Central memory CD8-positive, alpha-beta T cell (primary cell): ENCODE data around the gene ACOXL.

Experiments
- ATAC-seq: fragments of 150-1000 bp; cut with Tn5 transposase; replicated peaks from 2 replicates; pipeline ENCODE4 v1.10.0; 2022; ENCODE audit warnings: mild to moderate bottlenecking, moderate FRiP score, moderate number of reproducible peaks; ENCODE audit not compliant: poor library complexity, severe bottlenecking; ENCODE audit errors: extremely low read depth
- DNase-seq, 2 donors: peaks; one replicate each; pipeline ENCODE4 v3.0.0; 2021; ENCODE audit warnings: low spot score in 2 of 2
- H3K27ac Mint-ChIP-seq: one replicate; pipeline ENCODE4 v1.8.0; 2022; ENCODE audit warnings: low read depth, mild to moderate bottlenecking, moderate library complexity, mixed read lengths
- H3K27me3 Mint-ChIP-seq: one replicate; pipeline ENCODE4 v1.8.0; 2022; ENCODE audit warnings: mixed read lengths
- H3K36me3 Mint-ChIP-seq: one replicate; pipeline ENCODE4 v1.8.0; 2022; ENCODE audit warnings: mild to moderate bottlenecking, moderate library complexity, mixed read lengths; ENCODE audit not compliant: insufficient read depth
- H3K4me1 Mint-ChIP-seq: one replicate; pipeline ENCODE4 v1.8.0; 2022; ENCODE audit warnings: mixed read lengths
- H3K4me3 Mint-ChIP-seq: one replicate; pipeline ENCODE4 v1.8.0; 2022; ENCODE audit warnings: mild to moderate bottlenecking, moderate library complexity, mixed read lengths
- H3K9me3 Mint-ChIP-seq: one replicate; pipeline ENCODE4 v1.8.0; 2022; ENCODE audit warnings: mixed read lengths

ACOXL gene

GRCh38 chr2:110747522-110748488 is 15.4 kb downstream of the ACOXL start:
- Mint-ChIP-seq H3K36me3 (no peaks in the 10 kb centered on the region), H3K9me3 (no peaks in the 10 kb centered on the region), H3K27ac (peak overlapping the region; percentile 78), H3K4me3 (peak overlapping the region; percentile 60), H3K4me1 (peaks cover 16% of the 10 kb centered on the region), H3K27me3 (peaks cover 30% of the 10 kb centered on the region)
- DNase-seq, result no peak
- ATAC-seq, result no peak

- H3K4me1 Mint-ChIP-seq, result peaks cover 16% of the 10 kb centered on the region
Observed at GRCh38 chr2:110748489-110748867, 16.1 kb downstream of the ACOXL start.

GRCh38 chr2:110751642-110752041 is 19.3 kb downstream of the ACOXL start:
- peaks cover 16% of the 10 kb centered on the region for H3K4me1 Mint-ChIP-seq
- no peaks in the 10 kb centered on the region for H3K9me3 Mint-ChIP-seq
- H3K36me3 Mint-ChIP-seq, result no peaks in the 10 kb centered on the region
- no peaks in the 10 kb centered on the region for H3K27me3 Mint-ChIP-seq
- no peak overlapping the region for H3K27ac Mint-ChIP-seq
- ATAC-seq (no peak), DNase-seq (no peak)
- H3K4me3 Mint-ChIP-seq, result no peak overlapping the region

More at GRCh38 chr2:110748489-110748867, 16.1 kb downstream of the ACOXL start:
- H3K9me3 Mint-ChIP-seq, result no peaks in the 10 kb centered on the region
- ATAC-seq, result peak; percentile 91
- peaks cover 23% of the 10 kb centered on the region for H3K27me3 Mint-ChIP-seq
- no peaks in the 10 kb centered on the region for H3K36me3 Mint-ChIP-seq
- H3K4me3 Mint-ChIP-seq, result peak overlapping the region; percentile 60
- peak overlapping the region; percentile 78 for H3K27ac Mint-ChIP-seq
- DNase-seq, result peak in 1 of 2 donors; percentile 50

GRCh38 chr2:110752871-110753270 is 20.5 kb downstream of the ACOXL start:
- no peak overlapping the region for H3K27ac Mint-ChIP-seq
- no peaks in the 10 kb centered on the region for H3K9me3 Mint-ChIP-seq
- H3K4me1 Mint-ChIP-seq, result peaks cover 10% of the 10 kb centered on the region
- no peak for ATAC-seq
- no peak for DNase-seq
- no peak overlapping the region for H3K4me3 Mint-ChIP-seq
- peaks cover 4% of the 10 kb centered on the region for H3K27me3 Mint-ChIP-seq
- no peaks in the 10 kb centered on the region for H3K36me3 Mint-ChIP-seq

- H3K36me3 Mint-ChIP-seq, result no peaks in the 10 kb centered on the region
- H3K27me3 Mint-ChIP-seq, result peaks cover 31% of the 10 kb centered on the region
- no peaks in the 10 kb centered on the region for H3K4me1 Mint-ChIP-seq
- DNase-seq, result no peak
- no peak overlapping the region for H3K4me3 Mint-ChIP-seq
- H3K9me3 Mint-ChIP-seq, result no peaks in the 10 kb centered on the region
- H3K27ac Mint-ChIP-seq, result no peak overlapping the region
- ATAC-seq, result no peak
Observed at GRCh38 chr2:110755491-110756078, 23.2 kb downstream of the ACOXL start.

- peaks cover 67% of the 10 kb centered on the region for H3K27me3 Mint-ChIP-seq
- ATAC-seq (no peak), DNase-seq (no peak)
- no peaks in the 10 kb centered on the region for H3K36me3 Mint-ChIP-seq
- no peak overlapping the region for H3K27ac Mint-ChIP-seq
- no peaks in the 10 kb centered on the region for H3K9me3 Mint-ChIP-seq
- no peak overlapping the region for H3K4me3 Mint-ChIP-seq
- H3K4me1 Mint-ChIP-seq, result no peaks in the 10 kb centered on the region
Observed at GRCh38 chr2:110759411-110759810, 27.0 kb downstream of the ACOXL start.

GRCh38 chr2:110764931-110765330 is 32.6 kb downstream of the ACOXL start:
- H3K27ac Mint-ChIP-seq, result no peak overlapping the region
- no peaks in the 10 kb centered on the region for H3K9me3 Mint-ChIP-seq
- H3K36me3 Mint-ChIP-seq, result no peaks in the 10 kb centered on the region
- H3K27me3 Mint-ChIP-seq, result peaks cover 82% of the 10 kb centered on the region
- no peak for ATAC-seq
- H3K4me1 Mint-ChIP-seq, result no peaks in the 10 kb centered on the region
- H3K4me3 Mint-ChIP-seq, result no peak overlapping the region
- DNase-seq, result no peak

- H3K27ac Mint-ChIP-seq, result no peak overlapping the region
- no peaks in the 10 kb centered on the region for H3K4me1 Mint-ChIP-seq
- ATAC-seq (no peak), DNase-seq (no peak)
- no peaks in the 10 kb centered on the region for H3K36me3 Mint-ChIP-seq
- H3K4me3 Mint-ChIP-seq, result no peak overlapping the region
- peaks cover 84% of the 10 kb centered on the region for H3K27me3 Mint-ChIP-seq
- H3K9me3 Mint-ChIP-seq, result no peaks in the 10 kb centered on the region
Observed at GRCh38 chr2:110766291-110766690, 33.9 kb downstream of the ACOXL start.

GRCh38 chr2:110768591-110768990 is 36.2 kb downstream of the ACOXL start:
- peaks cover 79% of the 10 kb centered on the region for H3K27me3 Mint-ChIP-seq
- DNase-seq (no peak), ATAC-seq (no peak)
- H3K4me1 Mint-ChIP-seq, result no peaks in the 10 kb centered on the region
- H3K36me3 Mint-ChIP-seq, result no peaks in the 10 kb centered on the region
- no peak overlapping the region for H3K4me3 Mint-ChIP-seq
- H3K9me3 Mint-ChIP-seq, result no peaks in the 10 kb centered on the region
- H3K27ac Mint-ChIP-seq, result no peak overlapping the region

- no peaks in the 10 kb centered on the region for H3K4me1 Mint-ChIP-seq
- no peak for ATAC-seq
Observed at GRCh38 chr2:110770404-110770958, 38.1 kb downstream of the ACOXL start.

GRCh38 chr2:110770959-110771431 is 38.6 kb downstream of the ACOXL start:
- H3K27ac Mint-ChIP-seq, result no peak overlapping the region
- DNase-seq, result no peak
- no peaks in the 10 kb centered on the region for H3K9me3 Mint-ChIP-seq

More at GRCh38 chr2:110770404-110770958, 38.1 kb downstream of the ACOXL start:
- Mint-ChIP-seq H3K4me3 (no peak overlapping the region), H3K36me3 (no peaks in the 10 kb centered on the region), H3K27ac (no peak overlapping the region), H3K9me3 (no peaks in the 10 kb centered on the region), H3K27me3 (peaks cover 78% of the 10 kb centered on the region)
- no peak for DNase-seq

GRCh38 chr2:110771547-110772382 is 39.4 kb downstream of the ACOXL start:
- ATAC-seq (no peak), DNase-seq (no peak)

More at GRCh38 chr2:110770959-110771431, 38.6 kb downstream of the ACOXL start:
- peaks cover 79% of the 10 kb centered on the region for H3K27me3 Mint-ChIP-seq
- no peak overlapping the region for H3K4me3 Mint-ChIP-seq
- no peak for ATAC-seq
- no peaks in the 10 kb centered on the region for H3K4me1 Mint-ChIP-seq
- no peaks in the 10 kb centered on the region for H3K36me3 Mint-ChIP-seq

More at GRCh38 chr2:110771547-110772382, 39.4 kb downstream of the ACOXL start:
- Mint-ChIP-seq H3K36me3 (no peaks in the 10 kb centered on the region), H3K4me3 (no peak overlapping the region), H3K4me1 (no peaks in the 10 kb centered on the region), H3K27ac (no peak overlapping the region), H3K27me3 (peaks cover 79% of the 10 kb centered on the region), H3K9me3 (no peaks in the 10 kb centered on the region)
